Measurements from ENCODE around the gene CD19. TPM values are rescaled to one million over a fixed set of nuclear protein-coding genes. Genes with fewer than 3 reads are reported as not detected.

Gene CD19
- total and polyA plus RNA-seq, 7 experiments from 2014 or later: 0.22 to 3.0 (median 0.40) TPM

DNA sequence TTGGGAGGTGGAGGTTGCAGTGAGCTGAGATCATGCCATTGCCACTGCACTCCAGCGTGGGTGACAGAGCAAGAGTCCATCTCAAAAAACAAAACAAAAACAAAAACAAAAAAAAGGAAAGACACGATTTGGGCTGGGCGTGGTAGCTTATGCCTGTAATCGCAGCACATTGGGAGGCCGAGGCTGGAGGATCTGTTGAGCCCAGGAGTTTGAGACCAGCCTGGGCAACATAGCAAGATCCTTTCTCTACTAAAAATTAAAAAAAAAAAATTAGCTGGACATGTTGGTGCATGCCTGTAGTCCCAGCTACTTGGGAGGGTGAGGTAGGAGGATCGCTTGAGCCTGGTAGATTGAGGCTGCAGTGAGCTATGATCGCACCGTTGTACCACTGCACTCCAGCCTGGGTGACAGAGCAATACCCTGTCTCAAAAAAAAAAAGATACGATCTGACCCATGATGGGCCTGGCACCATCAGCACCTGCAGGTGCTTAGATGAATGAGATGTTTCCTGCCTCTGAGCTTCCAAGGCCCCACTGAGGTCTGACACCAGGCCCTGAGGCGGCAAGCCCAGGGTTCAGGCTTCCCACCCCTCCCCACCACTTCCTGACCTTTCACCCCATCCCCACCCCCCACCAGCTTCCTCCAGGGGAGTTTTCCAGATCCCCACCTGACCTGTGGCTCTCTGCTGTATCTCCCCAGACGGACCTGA is 31.7 kb upstream of the CD19 start:
- CTCF ChIA-PET: interaction anchor here (0.7 kb wide), 1 partner anchor 45 kb away, joined by 3 read pairs; no protein-coding TSS in a partner anchor
- Mint-ChIP-seq H3K4me1 (peaks cover 0 to 3% (median 0%) of the 10 kb centered on the region in 7 donors), H3K4me3 (no peak overlapping the region), H3K27me3 (no peaks in the 10 kb centered on the region), H3K9me3 (no peaks in the 10 kb centered on the region), H3K36me3 (peaks cover 0 to 5% (median 0%) of the 10 kb centered on the region in 5 donors), H3K27ac (peak overlapping the region in 1 of 9 donors; percentile 46)
- no peak overlapping the region for H3K27ac ChIP-seq (ENCODE audit: low read depth, low read length)
- H3K4me1 ChIP-seq (ENCODE audit: control insufficient read depth in 2 of 2, insufficient read depth in 2 of 2, low read length in 2 of 2): no peaks in the 10 kb centered on the region
- no peaks in the 10 kb centered on the region for H3K9me3 ChIP-seq (ENCODE audit: control insufficient read depth in 2 of 3, low read length in 3 of 3)
- no peak for DNase-seq
- no peak for ATAC-seq
- intact Hi-C loops (cut with micrococcal nuclease): no loop called here
- peaks cover 0 to 10% (median 0%) of the 10 kb centered on the region in 3 experiments for H3K36me3 ChIP-seq (ENCODE audit: control insufficient read depth in 2 of 3, insufficient read depth in 3 of 3, low read length in 3 of 3)
- POLR2A ChIA-PET: interaction anchor here (1.0 kb wide), 1 partner anchor 12 kb away, joined by 3 read pairs; no protein-coding TSS in a partner anchor
- H3K4me3 ChIP-seq (ENCODE audit: low read length): no peak overlapping the region
- no peaks in the 10 kb centered on the region for H3K27me3 ChIP-seq (ENCODE audit: control insufficient read depth in 2 of 2, insufficient read depth in 2 of 2, low read length in 2 of 2)

DNA sequence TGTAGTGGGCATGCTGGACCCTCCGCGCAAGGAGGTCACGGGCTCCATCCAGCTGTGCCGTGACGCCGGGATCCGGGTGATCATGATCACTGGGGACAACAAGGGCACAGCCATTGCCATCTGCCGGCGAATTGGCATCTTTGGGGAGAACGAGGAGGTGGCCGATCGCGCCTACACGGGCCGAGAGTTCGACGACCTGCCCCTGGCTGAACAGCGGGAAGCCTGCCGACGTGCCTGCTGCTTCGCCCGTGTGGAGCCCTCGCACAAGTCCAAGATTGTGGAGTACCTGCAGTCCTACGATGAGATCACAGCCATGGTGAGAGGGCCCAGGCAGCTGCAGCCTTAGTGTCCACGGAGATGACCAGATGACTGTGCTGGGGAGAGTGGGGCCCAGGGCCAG is 31.2 kb upstream of the CD19 start:
- H3K27ac Mint-ChIP-seq: peak overlapping the region in 1 of 9 donors; percentile 51
- no peaks in the 10 kb centered on the region for H3K27me3 Mint-ChIP-seq
- H3K9me3 Mint-ChIP-seq: no peaks in the 10 kb centered on the region
- Histone ChIP-seq H3K36me3 (ENCODE audit: control insufficient read depth in 2 of 3, insufficient read depth in 3 of 3, low read length in 3 of 3) (peaks cover 0 to 16% (median 0%) of the 10 kb centered on the region in 3 experiments), H3K27me3 (ENCODE audit: control insufficient read depth in 2 of 2, insufficient read depth in 2 of 2, low read length in 2 of 2) (no peaks in the 10 kb centered on the region), H3K4me3 (ENCODE audit: low read length) (no peak overlapping the region), H3K4me1 (ENCODE audit: control insufficient read depth in 2 of 2, insufficient read depth in 2 of 2, low read length in 2 of 2) (no peaks in the 10 kb centered on the region), H3K27ac (ENCODE audit: low read depth, low read length) (no peak overlapping the region), H3K9me3 (ENCODE audit: control insufficient read depth in 2 of 3, low read length in 3 of 3) (no peaks in the 10 kb centered on the region)
- no peak for ATAC-seq
- H3K36me3 Mint-ChIP-seq: peaks cover 0 to 5% (median 0%) of the 10 kb centered on the region in 5 donors
- ChIA-PET POLR2A (interaction anchor here (1.0 kb wide), 1 partner anchor 12 kb away, joined by 3 read pairs; no protein-coding TSS in a partner anchor), CTCF (no interaction called here)
- H3K4me1 Mint-ChIP-seq: peaks cover 0 to 3% (median 0%) of the 10 kb centered on the region in 7 donors
- no peak for DNase-seq
- intact Hi-C loops (cut with micrococcal nuclease): no loop called here
- no peak overlapping the region for H3K4me3 Mint-ChIP-seq

DNA sequence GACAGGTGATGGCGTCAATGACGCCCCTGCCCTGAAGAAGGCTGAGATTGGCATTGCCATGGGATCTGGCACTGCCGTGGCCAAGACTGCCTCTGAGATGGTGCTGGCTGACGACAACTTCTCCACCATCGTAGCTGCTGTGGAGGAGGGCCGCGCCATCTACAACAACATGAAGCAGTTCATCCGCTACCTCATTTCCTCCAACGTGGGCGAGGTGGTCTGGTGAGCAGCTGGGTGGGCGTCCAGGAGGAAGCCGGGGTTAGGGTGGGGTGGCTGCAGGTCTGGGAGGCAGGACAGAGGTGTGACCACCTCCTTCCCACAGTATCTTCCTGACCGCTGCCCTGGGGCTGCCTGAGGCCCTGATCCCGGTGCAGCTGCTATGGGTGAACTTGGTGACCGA is 29.9 kb upstream of the CD19 start:
- peaks cover 0 to 1% (median 0%) of the 10 kb centered on the region in 11 donors for H3K9me3 Mint-ChIP-seq
- Histone ChIP-seq H3K9me3 (ENCODE audit: control insufficient read depth in 2 of 3, low read length in 3 of 3) (no peaks in the 10 kb centered on the region), H3K27me3 (ENCODE audit: control insufficient read depth in 2 of 2, insufficient read depth in 2 of 2, low read length in 2 of 2) (no peaks in the 10 kb centered on the region), H3K4me1 (ENCODE audit: control insufficient read depth in 2 of 2, insufficient read depth in 2 of 2, low read length in 2 of 2) (no peaks in the 10 kb centered on the region), H3K4me3 (ENCODE audit: low read length) (no peak overlapping the region), H3K27ac (ENCODE audit: low read depth, low read length) (no peak overlapping the region), H3K36me3 (ENCODE audit: control insufficient read depth in 2 of 3, insufficient read depth in 3 of 3, low read length in 3 of 3) (peaks cover 0 to 25% (median 0%) of the 10 kb centered on the region in 3 experiments)
- peaks cover 0 to 3% (median 0%) of the 10 kb centered on the region in 7 donors for H3K4me1 Mint-ChIP-seq
- no peaks in the 10 kb centered on the region for H3K27me3 Mint-ChIP-seq
- ChIA-PET POLR2A (no interaction called here), CTCF (no interaction called here)
- H3K36me3 Mint-ChIP-seq: peaks cover 0 to 5% (median 0%) of the 10 kb centered on the region in 5 donors
- no peak overlapping the region for H3K4me3 Mint-ChIP-seq
- DNase-seq (no peak), ATAC-seq (no peak)
- intact Hi-C loops (cut with micrococcal nuclease): no loop called here
- peak overlapping the region in 1 of 9 donors; percentile 10 for H3K27ac Mint-ChIP-seq

DNA sequence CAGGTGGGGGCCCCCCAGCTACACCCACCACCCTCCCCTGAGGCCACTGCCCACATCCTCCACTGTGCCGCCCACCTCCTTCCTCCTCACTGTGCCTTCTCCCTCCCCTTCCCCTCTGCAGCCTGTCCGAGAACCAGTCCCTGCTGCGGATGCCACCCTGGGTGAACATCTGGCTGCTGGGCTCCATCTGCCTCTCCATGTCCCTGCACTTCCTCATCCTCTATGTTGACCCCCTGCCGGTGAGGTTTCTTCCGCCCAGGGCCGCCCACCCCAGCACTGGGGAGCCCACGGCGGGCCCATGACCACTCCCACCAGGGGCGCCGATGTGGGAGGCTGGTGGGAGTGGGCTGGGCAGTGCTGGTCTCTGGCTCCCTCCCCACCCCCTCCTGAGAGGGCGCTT is 28.9 kb upstream of the CD19 start:
- Mint-ChIP-seq H3K9me3 (peaks cover 0 to 1% (median 0%) of the 10 kb centered on the region in 11 donors), H3K27me3 (no peaks in the 10 kb centered on the region), H3K4me3 (no peak overlapping the region), H3K36me3 (peaks cover 0 to 3% (median 0%) of the 10 kb centered on the region in 5 donors), H3K27ac (peak overlapping the region in 1 of 9 donors; percentile 80), H3K4me1 (peaks cover 0 to 3% (median 0%) of the 10 kb centered on the region in 7 donors)
- H3K36me3 ChIP-seq (ENCODE audit: control insufficient read depth in 2 of 3, insufficient read depth in 3 of 3, low read length in 3 of 3): peaks cover 0 to 25% (median 0%) of the 10 kb centered on the region in 3 experiments
- no peaks in the 10 kb centered on the region for H3K27me3 ChIP-seq (ENCODE audit: control insufficient read depth in 2 of 2, insufficient read depth in 2 of 2, low read length in 2 of 2)
- DNase-seq (no peak), ATAC-seq (peak; percentile 40)
- ChIA-PET POLR2A (no interaction called here), CTCF (interaction anchor here (0.6 kb wide), 1 partner anchor 85 kb away, joined by 7 read pairs; no protein-coding TSS in a partner anchor)
- intact Hi-C loops (cut with micrococcal nuclease): no loop called here
- H3K27ac ChIP-seq (ENCODE audit: low read depth, low read length): no peak overlapping the region
- no peak overlapping the region for H3K4me3 ChIP-seq (ENCODE audit: low read length)
- no peaks in the 10 kb centered on the region for H3K9me3 ChIP-seq (ENCODE audit: control insufficient read depth in 2 of 3, low read length in 3 of 3)
- H3K4me1 ChIP-seq (ENCODE audit: control insufficient read depth in 2 of 2, insufficient read depth in 2 of 2, low read length in 2 of 2): no peaks in the 10 kb centered on the region

DNA sequence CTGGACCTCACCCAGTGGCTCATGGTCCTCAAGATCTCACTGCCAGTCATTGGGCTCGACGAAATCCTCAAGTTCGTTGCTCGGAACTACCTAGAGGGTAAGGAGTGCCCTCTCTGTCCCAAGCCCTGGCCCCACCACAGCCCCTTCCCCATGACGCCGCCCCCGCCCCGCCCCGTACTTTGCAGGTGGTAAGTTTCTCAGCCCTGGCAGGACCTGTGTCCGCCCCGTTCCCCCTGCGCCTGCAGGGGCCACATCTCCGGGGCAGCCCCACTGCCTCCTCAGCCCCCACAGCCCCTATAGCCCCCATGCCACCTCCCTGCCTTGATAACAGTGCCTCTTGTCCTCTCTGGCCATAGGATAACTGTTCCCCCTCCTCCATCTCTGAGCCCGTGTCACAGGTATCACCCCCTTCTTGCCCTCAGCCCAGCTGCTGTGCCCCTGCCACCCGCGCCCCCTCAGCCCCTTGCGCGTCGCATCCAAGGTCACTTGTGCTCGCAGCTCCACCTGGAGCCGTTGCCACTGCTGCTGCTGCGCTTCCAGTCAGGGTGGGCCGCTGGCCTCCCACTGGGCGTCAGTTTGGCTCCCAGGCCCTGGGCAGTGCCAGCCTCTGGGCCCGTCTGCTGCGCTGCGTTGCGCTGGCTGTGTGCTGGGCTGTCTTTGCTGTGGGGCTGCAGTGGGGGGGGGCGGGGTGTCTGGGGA is 28.3 kb upstream of the CD19 start:
- Histone ChIP-seq H3K4me3 (ENCODE audit: low read length) (no peak overlapping the region), H3K27me3 (ENCODE audit: control insufficient read depth in 2 of 2, insufficient read depth in 2 of 2, low read length in 2 of 2) (no peaks in the 10 kb centered on the region), H3K27ac (ENCODE audit: low read depth, low read length) (no peak overlapping the region), H3K4me1 (ENCODE audit: control insufficient read depth in 2 of 2, insufficient read depth in 2 of 2, low read length in 2 of 2) (no peaks in the 10 kb centered on the region), H3K9me3 (ENCODE audit: control insufficient read depth in 2 of 3, low read length in 3 of 3) (no peaks in the 10 kb centered on the region), H3K36me3 (ENCODE audit: control insufficient read depth in 2 of 3, insufficient read depth in 3 of 3, low read length in 3 of 3) (peaks cover 0 to 30% (median 0%) of the 10 kb centered on the region in 3 experiments)
- Mint-ChIP-seq H3K4me3 (no peak overlapping the region), H3K36me3 (peaks cover 0 to 3% (median 0%) of the 10 kb centered on the region in 5 donors), H3K27me3 (no peaks in the 10 kb centered on the region), H3K27ac (peak overlapping the region in 1 of 9 donors; percentile 23), H3K9me3 (peaks cover 0 to 1% (median 0%) of the 10 kb centered on the region in 11 donors), H3K4me1 (peaks cover 0 to 3% (median 0%) of the 10 kb centered on the region in 7 donors)
- DNase-seq: no peak
- ATAC-seq: peak; percentile 6
- intact Hi-C loops (cut with micrococcal nuclease): no loop called here
- CTCF ChIA-PET: interaction anchor here (0.6 kb wide), 1 partner anchor 84 kb away, joined by 7 read pairs; no protein-coding TSS in a partner anchor
- POLR2A ChIA-PET: no interaction called here

DNA sequence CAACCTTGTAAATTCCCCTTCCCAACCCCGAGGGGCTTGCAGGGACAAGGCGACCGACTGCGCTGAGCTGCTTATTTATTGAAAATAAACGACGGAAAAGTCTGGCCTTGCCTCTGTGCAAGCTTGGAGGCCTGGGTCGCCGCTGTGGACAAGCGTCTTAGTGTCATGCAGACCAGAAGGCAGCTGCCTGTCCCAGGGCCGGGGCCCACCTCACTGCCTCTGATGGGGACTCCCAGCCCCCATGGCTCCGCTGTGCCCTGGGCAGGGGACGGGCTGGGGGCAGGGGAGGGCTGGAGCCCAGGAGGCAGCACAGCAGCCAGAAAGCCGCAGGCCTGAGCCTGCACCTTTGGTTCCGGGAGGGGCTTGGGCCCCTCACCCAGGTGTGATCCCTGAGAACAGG is 27.4 kb upstream of the CD19 start:
- Mint-ChIP-seq H3K9me3 (peaks cover 0 to 1% (median 0%) of the 10 kb centered on the region in 11 donors), H3K36me3 (peaks cover 0 to 4% (median 0%) of the 10 kb centered on the region in 5 donors), H3K4me1 (peaks cover 0 to 3% (median 0%) of the 10 kb centered on the region in 7 donors), H3K4me3 (no peak overlapping the region), H3K27ac (no peak overlapping the region), H3K27me3 (no peaks in the 10 kb centered on the region)
- ATAC-seq (no peak), DNase-seq (no peak)
- Histone ChIP-seq H3K4me1 (ENCODE audit: control insufficient read depth in 2 of 2, insufficient read depth in 2 of 2, low read length in 2 of 2) (no peaks in the 10 kb centered on the region), H3K36me3 (ENCODE audit: control insufficient read depth in 2 of 3, insufficient read depth in 3 of 3, low read length in 3 of 3) (peaks cover 0 to 35% (median 0%) of the 10 kb centered on the region in 3 experiments), H3K4me3 (ENCODE audit: low read length) (no peak overlapping the region), H3K27ac (ENCODE audit: low read depth, low read length) (no peak overlapping the region), H3K27me3 (ENCODE audit: control insufficient read depth in 2 of 2, insufficient read depth in 2 of 2, low read length in 2 of 2) (no peaks in the 10 kb centered on the region), H3K9me3 (ENCODE audit: control insufficient read depth in 2 of 3, low read length in 3 of 3) (no peaks in the 10 kb centered on the region)
- ChIA-PET POLR2A (no interaction called here), CTCF (no interaction called here)
- intact Hi-C loops (cut with micrococcal nuclease): no loop called here

Data from naive thymus-derived CD4-positive, alpha-beta T cell (primary cell).